HepG2 (cell line): ENCODE results near the gene ASXL1. TPM values are rescaled to one million over a fixed set of nuclear protein-coding genes. Genes with fewer than 3 reads are reported as not detected.

ENCODE experiments used
- ASH2L ChIP-seq: fragments of 300-600, 200-600 bp; sonication (generic); IDR thresholded peaks from 2 replicates; pipeline ENCODE4 v1.7.0; 2017; ENCODE audit warnings: low read depth, mild to moderate bottlenecking, moderate library complexity, mixed read lengths, low read length; ENCODE audit not compliant: insufficient read length
- FLYWCH1 ChIP-seq: sonication (generic); formaldehyde crosslinking; IDR thresholded peaks from 2 replicates; pipeline ENCODE4 v1.8.1; 2023; ENCODE audit warnings: mild to moderate bottlenecking, missing genetic modification reagents
- FOXO1 ChIP-seq: sonication (generic); formaldehyde crosslinking; IDR thresholded peaks from 2 replicates; pipeline ENCODE4 v1.4.0; 2020; ENCODE audit warnings: missing genetic modification reagents
- GFI1 ChIP-seq: sonication (generic); formaldehyde crosslinking; IDR thresholded peaks from 2 replicates; pipeline ENCODE4 v1.5.0; 2020; ENCODE audit warnings: missing genetic modification reagents, mild to moderate bottlenecking, borderline replicate concordance
- GLI4 ChIP-seq: sonication (generic); formaldehyde crosslinking; IDR thresholded peaks from 2 replicates; pipeline ENCODE4 v1.5.1; 2020; ENCODE audit warnings: missing genetic modification reagents, mild to moderate bottlenecking, moderate library complexity, borderline replicate concordance
- HIC2 ChIP-seq: sonication (generic); formaldehyde crosslinking; IDR thresholded peaks from 2 replicates; pipeline ENCODE4 v1.9.0; 2022; ENCODE audit warnings: low read depth, missing genetic modification reagents
- HMGA1 ChIP-seq: sonication (generic); formaldehyde crosslinking; conservative IDR thresholded peaks from 2 replicates; pipeline ENCODE4 v1.4.0; 2020; ENCODE audit warnings: missing genetic modification reagents
- MZF1 ChIP-seq: sonication (generic); formaldehyde crosslinking; IDR thresholded peaks from 2 replicates; pipeline ENCODE4 v1.8.1; 2023; ENCODE audit warnings: mild to moderate bottlenecking, missing genetic modification reagents, borderline replicate concordance
- NFATC3 ChIP-seq: sonication (generic); formaldehyde crosslinking; IDR thresholded peaks from 2 replicates; pipeline ENCODE4 v1.5.1; 2020; ENCODE audit warnings: mild to moderate bottlenecking, missing genetic modification reagents
- POGZ ChIP-seq: sonication (generic); formaldehyde crosslinking; IDR thresholded peaks from 2 replicates; pipeline ENCODE4 v1.4.0; 2020; ENCODE audit warnings: mild to moderate bottlenecking, missing genetic modification reagents
- RAD21 ChIP-seq: fragments of 450-650 bp; formaldehyde crosslinking; IDR thresholded peaks from 2 replicates; pipeline ENCODE4 v1.5.0; 2020; ENCODE audit warnings: mild to moderate bottlenecking
- RFX1 ChIP-seq: fragments of 450-650 bp; IDR thresholded peaks from 2 replicates; pipeline ENCODE4 v1.6.1; 2017
- SETDB1 ChIP-seq: sonication (generic); formaldehyde crosslinking; IDR thresholded peaks from 2 replicates; pipeline ENCODE4 v1.5.1; 2020; ENCODE audit warnings: missing genetic modification reagents, mild to moderate bottlenecking, borderline replicate concordance
- SKI ChIP-seq: fragments of 450-650 bp; IDR thresholded peaks from one replicate; pipeline ENCODE4 v1.6.1; 2018; ENCODE audit warnings: mild to moderate bottlenecking; ENCODE audit not compliant: partially characterized antibody
- SNAPC2 ChIP-seq: sonication (generic); formaldehyde crosslinking; IDR thresholded peaks from 2 replicates; pipeline ENCODE4 v1.8.1; 2022; ENCODE audit warnings: mild to moderate bottlenecking, missing genetic modification reagents
- ZBTB25 ChIP-seq: IDR thresholded peaks from 2 replicates; pipeline ENCODE4 v1.6.1; 2018; ENCODE audit warnings: missing genetic modification reagents
- ZFP62 ChIP-seq: sonication (generic); formaldehyde crosslinking; IDR thresholded peaks from 2 replicates; pipeline ENCODE4 v1.4.0; 2020; ENCODE audit warnings: missing genetic modification reagents
- ZNF383 ChIP-seq: sonication (generic); formaldehyde crosslinking; IDR thresholded peaks from 2 replicates; pipeline ENCODE4 v1.4.0; 2020; ENCODE audit warnings: missing genetic modification reagents, mild to moderate bottlenecking, borderline replicate concordance
- ZNF468 ChIP-seq: sonication (generic); formaldehyde crosslinking; IDR thresholded peaks from 2 replicates; pipeline ENCODE4 v1.8.0; 2022; ENCODE audit warnings: mild to moderate bottlenecking, moderate library complexity, missing genetic modification reagents
- ZNF512B ChIP-seq: sonication (generic); formaldehyde crosslinking; IDR thresholded peaks from 2 replicates; pipeline ENCODE4 v1.5.1; 2020; ENCODE audit warnings: missing genetic modification reagents, mild to moderate bottlenecking, borderline replicate concordance
- ZNF589 ChIP-seq: sonication (generic); formaldehyde crosslinking; conservative IDR thresholded peaks from 2 replicates; pipeline ENCODE4 v1.8.0; 2022; ENCODE audit warnings: mild to moderate bottlenecking, moderate library complexity, missing genetic modification reagents
- ZNF629 ChIP-seq: sonication (generic); formaldehyde crosslinking; conservative IDR thresholded peaks from 2 replicates; pipeline ENCODE4 v1.5.0; 2020; ENCODE audit warnings: missing genetic modification reagents
- ZNF639 ChIP-seq: conservative IDR thresholded peaks from 2 replicates; pipeline ENCODE4 v1.6.1; 2018; ENCODE audit warnings: missing genetic modification reagents
- polyA plus RNA-seq, 8 experiments: library from polyadenylated mRNA; depleted of rRNA in 3 of 8; stranded (reverse) in 7 of 8; unstranded in 1 of 8; fragments of >200 nt; fragmentation: Illumina TruSeq in 4 of 8; extraction: Trizol in 4 of 8; gene quantifications; 2 replicates each; pipeline versions ENCODE4 v1.2.1 to v1.2.3, GENCODE V29; 2011 to 2016; ENCODE audit warnings: low read depth in 4 of 8, missing spikeins in 1 of 8, mixed read lengths in 1 of 8; ENCODE audit not compliant: insufficient read depth in 1 of 8
- total RNA-seq, 5 experiments: library from RNA; depleted of rRNA; stranded (reverse); fragments of >200 nt; fragmentation: Illumina TruSeq; extraction: Trizol; gene quantifications; 2 replicates each; pipeline ENCODE4 v1.2.3, GENCODE V29; 2016; ENCODE audit warnings: low read depth in 1 of 5

Gene ASXL1
- total and polyA plus RNA-seq, 2 of the 13 experiments (the other 11 are each of a cell fraction or from before 2014, with no cell fraction given), result 62.1 to 74.8 TPM

- TF ChIP-seq ASH2L, result peak; percentile 38
- no peak for TF ChIP-seq GFI1
- TF ChIP-seq MZF1, result 0 out of 2 replicates have a peak, but pooled peaks have one; percentile 40
- TF ChIP-seq ZNF589 (CRISPR knock-in tag), result no peak; the same call in 1 of the 2 replicates
- TF ChIP-seq ZNF468 (CRISPR knock-in tag), result no peak
- no peak for TF ChIP-seq RFX1
- TF ChIP-seq HMGA1 (CRISPR knock-in tag), result no peak
- no peak for TF ChIP-seq FLYWCH1 (CRISPR knock-in tag)
- no peak for TF ChIP-seq ZNF383 (CRISPR knock-in tag)
- peak; percentile 50 for TF ChIP-seq POGZ (CRISPR knock-in tag)
- peak; percentile 76; the same call in 1 of the 2 replicates for TF ChIP-seq ZNF512B (CRISPR knock-in tag)
- TF ChIP-seq RAD21, result peak; percentile 46; the same call in 1 of the 2 replicates
- TF ChIP-seq SNAPC2, result no peak
- TF ChIP-seq ZNF639, result peak; percentile 80; the same call in 1 of the 2 replicates
- peak; percentile 51; the same call in 1 of the 2 replicates for TF ChIP-seq FOXO1
- TF ChIP-seq ZFP62 (CRISPR knock-in tag), result no peak
- TF ChIP-seq GLI4 (CRISPR knock-in tag), result 0 out of 2 replicates have a peak, but pooled peaks have one; percentile 59
- peak; percentile 71 for TF ChIP-seq ZBTB25 (CRISPR knock-in tag)
- no peak for TF ChIP-seq NFATC3 (CRISPR knock-in tag)
- TF ChIP-seq SKI, result peak; percentile 60
- TF ChIP-seq SETDB1 (CRISPR knock-in tag), result no peak
- peak; percentile 41; the same call in 1 of the 2 replicates for TF ChIP-seq ZNF629 (CRISPR knock-in tag)
- peak; percentile 60 for TF ChIP-seq HIC2
Observed at GRCh38 chr20:32483351-32484224, 125.5 kb downstream of the ASXL1 start (continued).
